RWPE1 (cell line): ENCODE results near the gene NHS.

ENCODE experiments used
- CTCF ChIA-PET: fragments of 350-600 bp; sonication (Branson Sonifier 250); formaldehyde crosslinking; extraction: SDS; loops from one replicate; lab custom pipeline; 2021; lab: Yijun Ruan, JAX
- POLR2A ChIA-PET: fragments of 400-600 bp; formaldehyde crosslinking; extraction: SDS; loops from one replicate; lab custom pipeline; 2020; ENCODE audit warnings: antibody characterized with exemption; ENCODE audit not compliant: low non-redundant PET; lab: Yijun Ruan, JAX
- DNase-seq: peaks from one replicate; pipeline ENCODE4 v3.0.0; 2012; ENCODE audit warnings: low spot score
- H3K27ac ChIP-seq: fragments of 450-650 bp; 2 replicates; pipeline ENCODE4 v1.5.1; 2017
- CTCF ChIP-seq: fragments of 450-650 bp; conservative IDR thresholded peaks from 2 replicates; pipeline ENCODE4 v1.5.1; 2017; ENCODE audit warnings: low read depth, mild to moderate bottlenecking

The NHS gene

GRCh38 chrX:17546356-17546755 lies 171.4 kb downstream of the NHS start:
- H3K27ac ChIP-seq = no peak overlapping the region
- DNase-seq = no peak
- POLR2A ChIA-PET = no interaction called here
- no peak for TF ChIP-seq CTCF
- CTCF ChIA-PET = no interaction called here

- TF ChIP-seq CTCF = no peak
- DNase-seq = peak; percentile 79
- peak overlapping the region; percentile 45 for H3K27ac ChIP-seq
- POLR2A ChIA-PET = no interaction called here
- CTCF ChIA-PET = interaction anchor here (0.6 to 0.7 kb wide), 2 partner anchors 24 to 151 kb away, joined by 3 to 5 read pairs; no protein-coding TSS in a partner anchor
These were observed 172.7 kb downstream of the NHS start for GRCh38 chrX:17547658-17548057.

- CTCF ChIA-PET = interaction anchor here (0.7 kb wide), 1 partner anchor 518 kb away, joined by 3 read pairs; no protein-coding TSS in a partner anchor
These were observed 174.2 kb downstream of the NHS start for GRCh38 chrX:17549107-17549651.

GRCh38 chrX:17550011-17550410 lies 175.0 kb downstream of the NHS start:
- DNase-seq = no peak
- TF ChIP-seq CTCF = no peak
- ChIA-PET POLR2A (no interaction called here), CTCF (no interaction called here)
- no peak overlapping the region for H3K27ac ChIP-seq

More at GRCh38 chrX:17549107-17549651, 174.2 kb downstream of the NHS start:
- TF ChIP-seq CTCF = no peak
- POLR2A ChIA-PET = no interaction called here
- no peak for DNase-seq
- H3K27ac ChIP-seq = no peak overlapping the region

GRCh38 chrX:17552044-17552650 lies 177.1 kb downstream of the NHS start:
- POLR2A ChIA-PET = no interaction called here
- no peak for TF ChIP-seq CTCF
- CTCF ChIA-PET = no interaction called here
- no peak for DNase-seq
- peak overlapping the region; percentile 87 for H3K27ac ChIP-seq

GRCh38 chrX:17553469-17553868 lies 178.5 kb downstream of the NHS start:
- CTCF ChIA-PET = no interaction called here
- peak; percentile 51 for DNase-seq

More at GRCh38 chrX:17553469-17553868, 178.5 kb downstream of the NHS start:
- POLR2A ChIA-PET = interaction anchor here (0.6 kb wide), 1 partner anchor 120 kb away, joined by 3 read pairs; no protein-coding TSS in a partner anchor
- TF ChIP-seq CTCF = no peak
- peak overlapping the region; percentile 87 for H3K27ac ChIP-seq
